ENCODE measurements around the gene ACBD6. TPM values are rescaled to one million over a fixed set of nuclear protein-coding genes. Genes with fewer than 3 reads are reported as not detected.

Gene ACBD6
- total RNA-seq, 1 experiment from 2014 or later: 136 TPM

DNA sequence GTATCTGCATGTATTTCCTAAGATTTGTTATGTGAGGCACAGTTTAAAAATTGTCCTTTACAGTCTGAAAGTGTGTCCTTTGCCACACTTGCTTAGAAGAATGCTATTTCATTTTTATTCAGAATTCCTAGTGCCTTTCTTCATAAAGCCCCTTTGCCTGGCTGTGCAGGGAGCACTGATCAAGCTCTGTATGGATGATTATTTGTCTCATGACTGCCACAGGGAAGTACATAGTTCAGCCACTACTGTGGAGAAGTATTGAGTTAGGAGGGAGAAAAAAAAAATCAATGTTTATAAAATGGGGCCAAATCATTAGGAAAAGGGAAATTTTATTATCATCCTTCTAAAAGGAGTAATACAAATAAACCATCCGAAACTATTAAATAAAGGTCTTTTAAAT is 220.9 kb downstream of the ACBD6 start:
- H3K27me3 Mint-ChIP-seq (ENCODE audit: insufficient read depth, unreplicated experiment): no peaks in the 10 kb centered on the region
- H3K27ac Mint-ChIP-seq (ENCODE audit: low read depth, unreplicated experiment): no peak overlapping the region
- TF ChIP-seq, protein P1, sequence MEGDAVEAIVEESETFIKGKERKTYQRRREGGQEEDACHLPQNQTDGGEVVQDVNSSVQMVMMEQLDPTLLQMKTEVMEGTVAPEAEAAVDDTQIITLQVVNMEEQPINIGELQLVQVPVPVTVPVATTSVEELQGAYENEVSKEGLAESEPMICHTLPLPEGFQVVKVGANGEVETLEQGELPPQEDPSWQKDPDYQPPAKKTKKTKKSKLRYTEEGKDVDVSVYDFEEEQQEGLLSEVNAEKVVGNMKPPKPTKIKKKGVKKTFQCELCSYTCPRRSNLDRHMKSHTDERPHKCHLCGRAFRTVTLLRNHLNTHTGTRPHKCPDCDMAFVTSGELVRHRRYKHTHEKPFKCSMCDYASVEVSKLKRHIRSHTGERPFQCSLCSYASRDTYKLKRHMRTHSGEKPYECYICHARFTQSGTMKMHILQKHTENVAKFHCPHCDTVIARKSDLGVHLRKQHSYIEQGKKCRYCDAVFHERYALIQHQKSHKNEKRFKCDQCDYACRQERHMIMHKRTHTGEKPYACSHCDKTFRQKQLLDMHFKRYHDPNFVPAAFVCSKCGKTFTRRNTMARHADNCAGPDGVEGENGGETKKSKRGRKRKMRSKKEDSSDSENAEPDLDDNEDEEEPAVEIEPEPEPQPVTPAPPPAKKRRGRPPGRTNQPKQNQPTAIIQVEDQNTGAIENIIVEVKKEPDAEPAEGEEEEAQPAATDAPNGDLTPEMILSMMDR (IDR thresholded peaks at IDR 0.05; ENCODE audit: unreplicated experiment): no peak
- intact Hi-C loops (cut with micrococcal nuclease): no loop called here
- H3K36me3 Mint-ChIP-seq (ENCODE audit: insufficient read depth, unreplicated experiment): peaks cover 77% of the 10 kb centered on the region
- POLR2A ChIA-PET: interaction anchor here (0.6 to 1.5 kb wide), 2 partner anchors 20 to 838 kb away, joined by 3 to 4 read pairs; no protein-coding TSS in a partner anchor
- BruUV-seq (replicated peaks): no TSS peak
- no peak for DNase-seq (ENCODE audit: unreplicated experiment)
- H3K4me3 Mint-ChIP-seq (ENCODE audit: unreplicated experiment): no peak overlapping the region
- no peaks in the 10 kb centered on the region for H3K9me3 Mint-ChIP-seq (ENCODE audit: unreplicated experiment)
- no peaks in the 10 kb centered on the region for H3K4me1 Mint-ChIP-seq (ENCODE audit: insufficient read depth, unreplicated experiment)
- CTCF ChIA-PET: interaction anchor here (0.6 to 3.2 kb wide), 4 partner anchors 11 to 132 kb away, joined by 4 to 16 read pairs (median 5); no protein-coding TSS in a partner anchor

DNA sequence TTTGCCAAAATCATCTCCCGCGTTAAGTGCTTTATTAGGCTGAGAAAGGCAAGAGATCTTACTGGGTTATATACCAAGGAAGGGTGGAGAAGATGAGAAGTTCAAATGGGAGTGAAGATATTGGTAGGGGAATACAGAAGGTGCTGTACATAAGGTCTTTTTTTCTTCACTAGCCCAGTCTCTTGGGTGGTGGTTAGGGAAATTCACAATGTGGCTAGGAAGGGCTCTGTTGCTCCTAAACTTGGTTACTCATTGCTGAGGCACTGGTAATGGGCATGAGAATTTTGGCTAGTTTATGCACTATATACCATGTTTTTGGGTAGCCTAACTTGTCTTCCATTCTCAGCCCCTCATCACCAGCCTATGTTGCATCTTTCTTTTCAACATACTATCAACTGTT is 221.8 kb downstream of the ACBD6 start:
- intact Hi-C loops (cut with micrococcal nuclease): no loop called here
- no peak for DNase-seq (ENCODE audit: unreplicated experiment)
- Mint-ChIP-seq H3K27ac (ENCODE audit: low read depth, unreplicated experiment) (no peak overlapping the region), H3K36me3 (ENCODE audit: insufficient read depth, unreplicated experiment) (peaks cover 86% of the 10 kb centered on the region), H3K9me3 (ENCODE audit: unreplicated experiment) (no peaks in the 10 kb centered on the region), H3K27me3 (ENCODE audit: insufficient read depth, unreplicated experiment) (no peaks in the 10 kb centered on the region), H3K4me1 (ENCODE audit: insufficient read depth, unreplicated experiment) (no peaks in the 10 kb centered on the region), H3K4me3 (ENCODE audit: unreplicated experiment) (no peak overlapping the region)
- TF ChIP-seq, protein P1 (IDR thresholded peaks at IDR 0.05; ENCODE audit: unreplicated experiment): no peak
- ChIA-PET POLR2A (interaction anchor here (1.5 kb wide), 1 partner anchor 19 kb away, joined by 4 read pairs; no protein-coding TSS in a partner anchor), CTCF (interaction anchor here (0.6 to 2.0 kb wide), 2 partner anchors 10 to 133 kb away, joined by 4 to 5 read pairs; no protein-coding TSS in a partner anchor)
- BruUV-seq (replicated peaks): no TSS peak

DNA sequence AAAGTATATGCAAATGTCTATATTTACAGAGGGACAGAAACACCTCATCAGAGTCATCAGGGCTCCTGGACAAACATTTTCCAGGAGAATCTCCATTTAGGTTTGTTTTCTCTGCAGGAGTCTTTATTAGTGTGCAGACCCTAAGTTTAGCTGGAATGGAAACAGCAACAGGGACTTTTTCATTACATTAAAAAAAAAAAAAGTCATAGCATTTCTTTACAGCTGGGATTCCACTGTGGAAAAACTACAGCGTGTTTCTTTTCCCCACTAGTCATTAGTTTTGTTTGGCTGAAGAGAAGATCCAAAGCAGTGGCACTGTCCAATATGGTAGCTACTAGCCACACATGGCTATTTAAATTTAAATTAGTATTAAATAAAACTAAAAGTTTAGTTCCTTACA is 222.7 kb downstream of the ACBD6 start:
- intact Hi-C loops (cut with micrococcal nuclease): no loop called here
- no peaks in the 10 kb centered on the region for H3K4me1 Mint-ChIP-seq (ENCODE audit: insufficient read depth, unreplicated experiment)

DNA sequence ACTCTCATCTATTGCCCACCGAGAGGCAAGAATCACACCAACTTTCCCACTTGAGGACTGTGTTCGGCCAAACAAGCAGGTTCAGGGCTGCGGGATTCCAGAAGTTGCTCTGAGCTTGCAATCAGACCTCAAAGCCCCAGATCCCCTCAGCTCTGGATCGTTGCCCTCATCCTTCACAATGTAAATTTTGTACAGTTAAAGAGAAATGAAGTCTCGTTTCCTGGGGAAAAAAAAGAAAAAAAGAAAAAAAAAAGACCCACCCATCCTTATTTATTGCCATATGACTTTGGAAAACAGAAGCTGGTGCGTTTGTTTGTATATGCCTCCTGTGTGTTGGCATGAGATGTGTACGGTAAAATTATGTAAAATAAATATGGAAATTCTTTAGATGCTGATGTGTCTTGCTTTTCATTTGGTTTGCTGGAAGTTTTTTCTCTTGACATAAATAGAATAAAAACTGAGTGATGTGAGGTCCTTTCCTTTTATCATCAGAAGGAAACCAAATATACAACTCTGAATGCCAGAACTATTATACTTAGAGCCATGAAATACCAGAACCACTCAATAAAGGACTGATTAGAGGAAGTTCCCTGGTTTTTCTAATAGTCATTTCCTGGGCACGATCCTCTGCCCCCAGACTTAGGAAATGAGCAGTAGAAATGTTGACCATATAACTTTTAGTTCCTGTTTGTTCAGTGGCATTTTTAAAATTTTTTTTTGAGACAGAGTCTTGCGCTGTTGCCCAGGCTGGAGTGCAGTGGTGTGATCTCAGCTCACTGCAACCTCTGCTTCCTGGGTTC is 223.6 kb downstream of the ACBD6 start:
- Mint-ChIP-seq H3K4me3 (ENCODE audit: unreplicated experiment) (no peak overlapping the region), H3K36me3 (ENCODE audit: insufficient read depth, unreplicated experiment) (peaks cover 89% of the 10 kb centered on the region), H3K9me3 (ENCODE audit: unreplicated experiment) (no peaks in the 10 kb centered on the region), H3K27me3 (ENCODE audit: insufficient read depth, unreplicated experiment) (no peaks in the 10 kb centered on the region), H3K4me1 (ENCODE audit: insufficient read depth, unreplicated experiment) (no peaks in the 10 kb centered on the region), H3K27ac (ENCODE audit: low read depth, unreplicated experiment) (no peak overlapping the region)
- no TSS peak for BruUV-seq (replicated peaks)
- CTCF ChIA-PET: interaction anchor here (0.5 to 2.3 kb wide), 6 partner anchors 18 to 204 kb away, joined by 3 to 6 read pairs (median 4); no protein-coding TSS in a partner anchor
- TF ChIP-seq, protein P1 (IDR thresholded peaks at IDR 0.05; ENCODE audit: unreplicated experiment): no peak
- DNase-seq (ENCODE audit: unreplicated experiment): no peak
- intact Hi-C loops (cut with micrococcal nuclease): no loop called here
- POLR2A ChIA-PET: interaction anchor here (1.0 to 1.4 kb wide), 3 partner anchors 11 to 129 kb away, joined by 3 to 4 read pairs (median 3); no protein-coding TSS in a partner anchor

More for the DNA sequence above, 222.7 kb downstream of the ACBD6 start:
- BruUV-seq (replicated peaks): no TSS peak
- ChIA-PET CTCF (interaction anchor here (0.6 to 2.0 kb wide), 6 partner anchors 8 to 501 kb away, joined by 3 to 5 read pairs (median 4); no protein-coding TSS in a partner anchor), POLR2A (interaction anchor here (0.8 kb wide), 1 partner anchor 31 kb away, joined by 3 read pairs; no protein-coding TSS in a partner anchor)
- no peak overlapping the region for H3K27ac Mint-ChIP-seq (ENCODE audit: low read depth, unreplicated experiment)
- no peak for DNase-seq (ENCODE audit: unreplicated experiment)
- H3K27me3 Mint-ChIP-seq (ENCODE audit: insufficient read depth, unreplicated experiment): no peaks in the 10 kb centered on the region
- TF ChIP-seq, protein P1 (IDR thresholded peaks at IDR 0.05; ENCODE audit: unreplicated experiment): no peak
- H3K9me3 Mint-ChIP-seq (ENCODE audit: unreplicated experiment): no peaks in the 10 kb centered on the region
- peaks cover 89% of the 10 kb centered on the region for H3K36me3 Mint-ChIP-seq (ENCODE audit: insufficient read depth, unreplicated experiment)
- H3K4me3 Mint-ChIP-seq (ENCODE audit: unreplicated experiment): no peak overlapping the region
